GM12801 (cell line): Measurements from ENCODE around the gene DENND1B.

Experiments used
- TF ChIP-seq, protein P1 (sequence below): IDR thresholded peaks from one replicate; pipeline ENCODE4 v1.5.1; 2011; ENCODE audit warnings: control low read depth; ENCODE audit not compliant: insufficient read length; ENCODE audit errors: extremely low read depth

DENND1B gene

DNA sequence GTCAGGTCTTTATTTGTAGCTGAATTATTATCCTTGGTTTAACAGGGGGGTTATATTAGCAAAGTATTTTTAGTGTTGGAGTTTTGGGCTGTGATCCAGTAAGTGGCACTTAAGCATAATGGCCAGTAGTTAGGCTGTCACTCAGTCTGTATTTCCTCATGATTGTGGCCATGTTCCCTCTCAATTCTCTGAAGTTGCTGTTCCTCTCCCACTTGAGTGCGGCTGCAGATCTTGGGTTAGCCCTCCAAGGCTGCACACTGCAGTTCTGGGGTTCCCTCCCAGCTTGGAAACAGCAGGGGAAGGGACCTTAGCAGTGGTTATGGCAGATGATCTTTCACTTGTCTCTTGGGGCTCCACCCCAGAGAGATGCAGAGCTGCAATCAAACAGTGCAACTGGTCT is 23.2 kb upstream of the DENND1B start:
- TF ChIP-seq, protein P1, sequence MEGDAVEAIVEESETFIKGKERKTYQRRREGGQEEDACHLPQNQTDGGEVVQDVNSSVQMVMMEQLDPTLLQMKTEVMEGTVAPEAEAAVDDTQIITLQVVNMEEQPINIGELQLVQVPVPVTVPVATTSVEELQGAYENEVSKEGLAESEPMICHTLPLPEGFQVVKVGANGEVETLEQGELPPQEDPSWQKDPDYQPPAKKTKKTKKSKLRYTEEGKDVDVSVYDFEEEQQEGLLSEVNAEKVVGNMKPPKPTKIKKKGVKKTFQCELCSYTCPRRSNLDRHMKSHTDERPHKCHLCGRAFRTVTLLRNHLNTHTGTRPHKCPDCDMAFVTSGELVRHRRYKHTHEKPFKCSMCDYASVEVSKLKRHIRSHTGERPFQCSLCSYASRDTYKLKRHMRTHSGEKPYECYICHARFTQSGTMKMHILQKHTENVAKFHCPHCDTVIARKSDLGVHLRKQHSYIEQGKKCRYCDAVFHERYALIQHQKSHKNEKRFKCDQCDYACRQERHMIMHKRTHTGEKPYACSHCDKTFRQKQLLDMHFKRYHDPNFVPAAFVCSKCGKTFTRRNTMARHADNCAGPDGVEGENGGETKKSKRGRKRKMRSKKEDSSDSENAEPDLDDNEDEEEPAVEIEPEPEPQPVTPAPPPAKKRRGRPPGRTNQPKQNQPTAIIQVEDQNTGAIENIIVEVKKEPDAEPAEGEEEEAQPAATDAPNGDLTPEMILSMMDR = no peak

- TF ChIP-seq, protein P1 = no peak
Measured at GRCh38 chr1:197797010-197797409, 21.7 kb upstream of the DENND1B start.

DNA sequence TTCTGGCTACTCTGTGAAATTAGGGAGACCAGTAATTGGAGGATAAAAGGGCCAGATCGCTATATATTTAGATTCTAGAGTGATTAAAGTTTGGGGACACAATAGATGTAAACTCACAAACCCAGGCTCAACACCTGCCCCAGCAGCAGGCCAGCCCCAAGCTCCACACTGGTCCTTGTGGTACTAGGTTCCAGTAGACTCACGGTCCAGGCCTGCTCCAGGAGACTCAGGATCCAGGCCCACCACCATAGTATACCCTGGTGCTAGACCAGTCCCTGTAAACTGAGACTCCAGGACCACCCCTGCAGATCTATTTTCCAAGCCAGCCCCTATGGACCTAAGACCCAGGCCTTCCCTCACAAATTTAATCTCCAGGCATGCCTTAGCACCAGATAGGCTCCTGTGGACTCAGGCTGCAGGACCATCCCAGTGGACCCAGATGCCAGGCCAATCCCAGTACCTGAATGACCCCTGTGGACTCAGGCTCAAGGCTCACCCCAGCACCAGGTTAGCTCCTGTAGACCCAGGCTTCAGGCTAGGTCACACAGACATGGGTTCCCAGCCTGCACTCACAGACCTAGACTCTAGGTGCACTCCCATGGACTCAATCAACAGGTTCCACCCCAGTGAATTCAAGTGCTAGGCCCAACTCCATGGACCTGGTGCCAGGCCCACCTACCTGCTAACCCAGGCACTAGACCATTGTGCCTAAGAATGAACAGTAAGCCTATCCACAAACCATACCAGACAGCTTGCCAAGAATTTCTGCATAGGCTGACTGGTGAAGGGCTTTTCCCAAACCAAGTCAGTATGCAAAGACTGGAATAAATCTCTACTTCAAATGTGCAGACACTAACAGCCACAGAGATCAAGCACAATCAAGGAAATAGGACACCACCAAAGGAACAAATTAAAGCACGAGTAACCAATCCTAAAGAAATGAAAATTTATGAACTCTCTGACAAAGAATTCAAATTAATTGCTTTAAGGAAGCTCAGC is 13.8 kb upstream of the DENND1B start:
- TF ChIP-seq, protein P1 = no peak

- TF ChIP-seq, protein P1 = no peak
Measured at GRCh38 chr1:197787623-197788536, 12.6 kb upstream of the DENND1B start.

DNA sequence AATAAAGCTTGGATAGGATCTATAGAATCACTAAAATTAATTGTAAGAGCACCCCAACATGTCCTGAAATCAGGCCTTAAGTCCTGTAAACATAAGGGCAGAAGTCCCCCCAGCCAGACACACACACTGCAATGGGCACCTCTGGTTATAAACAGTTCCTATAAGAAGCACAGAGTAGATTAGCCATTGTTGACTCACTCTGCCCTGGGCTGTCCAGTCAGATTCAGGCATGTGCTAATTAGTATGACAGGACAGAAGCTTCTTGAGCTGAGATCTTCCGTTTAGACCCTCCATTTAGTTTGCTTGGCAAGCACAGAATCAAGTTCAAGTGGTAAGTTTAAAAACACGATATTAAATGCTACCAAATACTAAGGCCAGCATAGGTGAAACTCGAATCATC is 11.8 kb upstream of the DENND1B start:
- TF ChIP-seq, protein P1 = no peak

GRCh38 chr1:197786280-197786679 is 11.0 kb upstream of the DENND1B start:
- TF ChIP-seq, protein P1 = no peak

GRCh38 chr1:197783510-197783948 is 8.2 kb upstream of the DENND1B start:
- TF ChIP-seq, protein P1 = no peak
